ENCODE data around the gene RNASE7. TPM values are rescaled to one million over a fixed set of nuclear protein-coding genes. Genes with fewer than 3 reads are reported as not detected.
A peak's percentile ranks its signal among the peaks of the same experiment; 100 is the strongest.

RNASE7 gene
- total RNA-seq, 1 donor from 2014 or later, result 0.34 TPM

DNA sequence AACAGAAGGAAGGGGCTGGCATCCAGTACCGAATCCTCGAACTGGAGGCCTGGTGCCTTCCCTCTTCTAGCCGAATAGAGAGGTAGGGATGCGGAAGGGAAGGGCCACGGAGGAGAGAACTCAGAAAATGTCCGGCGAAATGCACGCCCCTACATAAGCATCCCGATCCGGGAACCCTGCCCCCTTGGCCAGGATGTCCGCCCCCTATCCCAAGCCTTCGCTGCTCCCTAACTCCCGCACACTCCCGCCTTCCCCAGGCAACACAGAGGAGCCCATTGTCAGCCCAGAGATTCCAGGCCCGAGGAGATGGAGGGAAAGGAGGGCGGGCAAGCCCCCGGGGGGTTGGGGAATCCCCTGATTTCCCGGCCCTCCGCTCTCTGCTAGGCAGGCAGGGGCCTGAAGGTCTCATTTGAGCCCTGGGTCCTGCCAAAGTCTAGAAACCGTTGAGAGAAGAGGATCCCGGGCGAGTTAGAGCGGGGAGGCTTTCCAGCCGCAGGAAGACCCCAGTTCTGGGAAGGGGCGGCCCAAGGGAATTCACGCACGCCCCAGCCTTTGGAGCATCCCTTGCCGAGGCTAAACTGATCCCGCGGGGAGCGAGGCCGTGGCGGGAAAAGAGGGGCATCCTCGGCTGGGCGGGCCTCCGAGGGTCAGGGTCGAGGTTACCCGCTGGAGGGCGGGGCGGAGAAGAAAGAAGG lies 27.4 kb downstream of the RNASE7 start:
- peaks cover 5% of the 10 kb centered on the region for H3K36me3 Mint-ChIP-seq
- H3K9me3 Mint-ChIP-seq, result no peaks in the 10 kb centered on the region
- H3K4me1 Mint-ChIP-seq, result peaks cover 31% of the 10 kb centered on the region
- DNase-seq (ENCODE audit: low spot score in 2 of 2, unreplicated experiment in 2 of 2), result no peak
- peak overlapping the region; percentile 88 for H3K4me3 Mint-ChIP-seq
- TF ChIP-seq, protein P1, sequence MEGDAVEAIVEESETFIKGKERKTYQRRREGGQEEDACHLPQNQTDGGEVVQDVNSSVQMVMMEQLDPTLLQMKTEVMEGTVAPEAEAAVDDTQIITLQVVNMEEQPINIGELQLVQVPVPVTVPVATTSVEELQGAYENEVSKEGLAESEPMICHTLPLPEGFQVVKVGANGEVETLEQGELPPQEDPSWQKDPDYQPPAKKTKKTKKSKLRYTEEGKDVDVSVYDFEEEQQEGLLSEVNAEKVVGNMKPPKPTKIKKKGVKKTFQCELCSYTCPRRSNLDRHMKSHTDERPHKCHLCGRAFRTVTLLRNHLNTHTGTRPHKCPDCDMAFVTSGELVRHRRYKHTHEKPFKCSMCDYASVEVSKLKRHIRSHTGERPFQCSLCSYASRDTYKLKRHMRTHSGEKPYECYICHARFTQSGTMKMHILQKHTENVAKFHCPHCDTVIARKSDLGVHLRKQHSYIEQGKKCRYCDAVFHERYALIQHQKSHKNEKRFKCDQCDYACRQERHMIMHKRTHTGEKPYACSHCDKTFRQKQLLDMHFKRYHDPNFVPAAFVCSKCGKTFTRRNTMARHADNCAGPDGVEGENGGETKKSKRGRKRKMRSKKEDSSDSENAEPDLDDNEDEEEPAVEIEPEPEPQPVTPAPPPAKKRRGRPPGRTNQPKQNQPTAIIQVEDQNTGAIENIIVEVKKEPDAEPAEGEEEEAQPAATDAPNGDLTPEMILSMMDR (IDR thresholded peaks at IDR 0.05; ENCODE audit: unreplicated experiment), result no peak
- peaks cover 7% of the 10 kb centered on the region for H3K27me3 Mint-ChIP-seq (ENCODE audit: low read depth)
- peak overlapping the region; percentile 95 for H3K27ac Mint-ChIP-seq

DNA sequence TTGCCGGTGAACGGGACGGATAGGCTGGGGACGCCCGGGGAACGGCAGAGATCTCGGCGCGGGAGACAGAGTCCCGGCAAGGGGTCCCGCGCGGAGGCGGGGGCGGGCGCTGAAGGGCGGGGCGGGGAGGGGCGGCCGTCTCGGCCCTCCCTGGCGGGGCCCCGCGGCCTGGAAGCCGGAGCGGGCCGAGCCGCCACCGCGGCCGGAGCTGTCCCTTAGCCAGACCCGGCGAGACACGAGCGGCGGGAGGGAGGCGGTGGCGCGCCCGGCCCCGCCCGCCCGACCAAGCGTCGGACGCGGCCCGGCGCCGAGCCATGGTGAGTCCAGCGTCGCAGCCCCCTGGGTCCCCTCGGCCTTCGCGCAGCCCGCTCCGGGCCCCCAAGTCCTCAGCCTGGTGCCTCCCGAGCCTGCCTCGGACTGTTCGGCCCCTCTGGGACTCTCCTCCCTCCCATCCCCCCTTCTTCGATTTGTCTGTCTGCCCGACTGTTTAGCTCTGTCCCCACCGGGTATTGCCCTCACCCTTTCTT lies 28.0 kb downstream of the RNASE7 start, which contains the start of gene ARHGEF40:
ARHGEF40 (plus strand) TSS at position 222 of the 527 bp plus-strand sequence; CDS start at position 315, 93 bp downstream.
- peaks cover 7% of the 10 kb centered on the region for H3K27me3 Mint-ChIP-seq (ENCODE audit: low read depth)
- TF ChIP-seq, protein P1 (IDR thresholded peaks at IDR 0.05; ENCODE audit: unreplicated experiment), result no peak
- H3K4me3 Mint-ChIP-seq, result peak within 1 kb of the TSS; percentile 88
- no peaks in the 10 kb centered on the region for H3K9me3 Mint-ChIP-seq
- peaks cover 31% of the 10 kb centered on the region for H3K4me1 Mint-ChIP-seq
- peak within 1 kb of the TSS; percentile 95 for H3K27ac Mint-ChIP-seq
- DNase-seq (ENCODE audit: low spot score in 2 of 2, unreplicated experiment in 2 of 2), result peak in 1 of 2 experiments; percentile 59
- H3K36me3 Mint-ChIP-seq, result peaks cover 5% of the 10 kb centered on the region

DNA sequence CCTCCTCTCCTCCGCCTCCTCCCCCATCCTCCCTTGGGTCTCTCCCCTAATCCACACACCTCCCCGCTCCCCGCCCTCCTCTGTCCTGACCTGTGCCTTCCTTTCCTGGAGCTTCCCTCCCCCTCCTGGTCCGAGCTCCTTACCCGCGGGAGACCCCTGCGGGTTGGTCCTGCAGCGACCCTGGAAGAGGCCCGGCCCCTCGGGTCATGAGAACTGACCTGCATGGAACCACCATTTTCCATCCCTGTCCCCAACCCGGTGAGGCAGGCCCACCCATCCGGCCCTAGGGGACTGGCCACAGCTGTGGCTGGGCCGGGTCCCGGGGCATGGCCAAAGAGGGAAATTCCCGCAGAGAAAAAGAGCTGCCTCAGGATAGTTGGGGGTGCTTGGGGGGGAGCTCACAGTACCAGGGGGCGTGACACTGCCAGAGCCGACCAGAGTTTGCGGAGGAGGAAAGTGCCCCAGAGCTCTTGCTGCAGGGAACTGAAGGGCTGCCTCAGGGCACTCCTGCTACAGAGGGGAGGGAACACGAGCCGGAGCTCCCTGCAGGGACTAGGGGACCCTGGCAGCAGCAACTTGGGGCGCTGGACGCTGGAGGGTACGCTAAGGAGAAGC lies 28.6 kb downstream of the RNASE7 start:
- Mint-ChIP-seq H3K4me1 (peaks cover 31% of the 10 kb centered on the region), H3K27me3 (ENCODE audit: low read depth) (peaks cover 7% of the 10 kb centered on the region), H3K9me3 (no peaks in the 10 kb centered on the region), H3K36me3 (peaks cover 8% of the 10 kb centered on the region), H3K27ac (peak overlapping the region; percentile 93), H3K4me3 (peak overlapping the region; percentile 87)
- DNase-seq (ENCODE audit: low spot score in 2 of 2, unreplicated experiment in 2 of 2), result peak in 1 of 2 experiments; percentile 49
- TF ChIP-seq, protein P1 (IDR thresholded peaks at IDR 0.05; ENCODE audit: unreplicated experiment), result no peak

GRCh38 chr14:21071225-21072030 lies 29.3 kb downstream of the RNASE7 start:
- peak overlapping the region; percentile 93 for H3K27ac Mint-ChIP-seq
- H3K27me3 Mint-ChIP-seq (ENCODE audit: low read depth), result peaks cover 7% of the 10 kb centered on the region
- peak; percentile 75 to 81 for DNase-seq (ENCODE audit: low spot score in 2 of 2, unreplicated experiment in 2 of 2)
- TF ChIP-seq, protein P1 (IDR thresholded peaks at IDR 0.05; ENCODE audit: unreplicated experiment), result no peak
- H3K4me1 Mint-ChIP-seq, result peaks cover 31% of the 10 kb centered on the region
- H3K9me3 Mint-ChIP-seq, result no peaks in the 10 kb centered on the region
- peak overlapping the region; percentile 87 for H3K4me3 Mint-ChIP-seq
- peaks cover 15% of the 10 kb centered on the region for H3K36me3 Mint-ChIP-seq

DNA sequence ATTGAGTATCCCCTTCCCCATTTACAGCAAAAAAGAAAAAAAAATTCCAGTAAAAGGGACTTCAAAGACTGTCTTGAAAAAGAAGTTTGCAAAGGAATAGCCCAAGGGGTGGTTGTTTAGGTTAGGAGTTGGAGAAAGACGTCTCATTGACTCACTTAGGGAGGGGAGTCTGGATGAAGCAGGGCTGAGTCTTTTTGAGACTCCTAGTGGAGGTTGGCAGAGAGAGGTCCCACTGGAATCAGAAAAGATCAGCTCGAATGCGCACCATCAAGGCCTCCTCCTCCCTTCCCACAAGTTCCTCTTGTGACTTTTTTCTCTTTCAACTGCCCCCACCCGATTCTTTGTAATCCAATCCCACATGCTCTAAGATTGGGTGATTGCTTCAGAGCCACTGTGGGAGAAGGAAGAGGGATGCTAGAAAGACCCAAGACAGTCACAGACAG lies 29.9 kb downstream of the RNASE7 start:
- no peak for DNase-seq (ENCODE audit: low spot score in 2 of 2, unreplicated experiment in 2 of 2)
- TF ChIP-seq, protein P1 (IDR thresholded peaks at IDR 0.05; ENCODE audit: unreplicated experiment), result no peak
- Mint-ChIP-seq H3K27ac (peak overlapping the region; percentile 93), H3K27me3 (ENCODE audit: low read depth) (peaks cover 7% of the 10 kb centered on the region), H3K4me1 (peaks cover 31% of the 10 kb centered on the region), H3K4me3 (peak overlapping the region; percentile 87), H3K9me3 (no peaks in the 10 kb centered on the region), H3K36me3 (peaks cover 19% of the 10 kb centered on the region)

Measured in mesothelial cell of epicardium (in vitro differentiated cells).